ENCODE data around the gene OR10G8. TPM values are rescaled to one million over a fixed set of nuclear protein-coding genes. Genes with fewer than 3 reads are reported as not detected.

OR10G8 gene
- total and polyA plus RNA-seq, 12 donors = not detected

DNA sequence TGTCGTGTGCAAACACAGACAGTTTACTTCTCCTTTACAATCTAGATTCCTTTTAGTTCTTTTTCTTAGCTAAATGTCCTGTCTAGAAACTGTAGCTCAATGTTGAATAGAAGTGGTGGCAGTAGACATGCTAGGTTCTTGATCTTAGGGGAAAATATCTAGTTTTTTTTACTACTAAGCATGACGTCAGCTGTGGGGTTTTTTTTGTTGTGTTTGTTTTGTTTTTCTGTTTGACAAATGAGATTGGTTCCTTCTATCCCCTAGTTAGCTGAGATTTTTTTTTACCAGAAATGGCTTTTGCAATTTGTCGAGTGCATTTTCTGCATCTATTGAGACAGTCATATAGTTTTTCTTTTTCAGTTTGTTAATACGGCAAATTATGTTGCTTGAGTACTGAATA lies 16.8 kb downstream of the OR10G8 start:
- 80 to 83% methylated on average over 4 of the region's 4 CpGs for WGBS, 2 donors
- TF ChIP-seq, protein P1, sequence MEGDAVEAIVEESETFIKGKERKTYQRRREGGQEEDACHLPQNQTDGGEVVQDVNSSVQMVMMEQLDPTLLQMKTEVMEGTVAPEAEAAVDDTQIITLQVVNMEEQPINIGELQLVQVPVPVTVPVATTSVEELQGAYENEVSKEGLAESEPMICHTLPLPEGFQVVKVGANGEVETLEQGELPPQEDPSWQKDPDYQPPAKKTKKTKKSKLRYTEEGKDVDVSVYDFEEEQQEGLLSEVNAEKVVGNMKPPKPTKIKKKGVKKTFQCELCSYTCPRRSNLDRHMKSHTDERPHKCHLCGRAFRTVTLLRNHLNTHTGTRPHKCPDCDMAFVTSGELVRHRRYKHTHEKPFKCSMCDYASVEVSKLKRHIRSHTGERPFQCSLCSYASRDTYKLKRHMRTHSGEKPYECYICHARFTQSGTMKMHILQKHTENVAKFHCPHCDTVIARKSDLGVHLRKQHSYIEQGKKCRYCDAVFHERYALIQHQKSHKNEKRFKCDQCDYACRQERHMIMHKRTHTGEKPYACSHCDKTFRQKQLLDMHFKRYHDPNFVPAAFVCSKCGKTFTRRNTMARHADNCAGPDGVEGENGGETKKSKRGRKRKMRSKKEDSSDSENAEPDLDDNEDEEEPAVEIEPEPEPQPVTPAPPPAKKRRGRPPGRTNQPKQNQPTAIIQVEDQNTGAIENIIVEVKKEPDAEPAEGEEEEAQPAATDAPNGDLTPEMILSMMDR (IDR thresholded peaks at IDR 0.05) = no peak
- ATAC-seq = no peak

GRCh38 chr11:124050748-124051147 lies 24.1 kb downstream of the OR10G8 start:
- WGBS, 2 donors = 50 to 68% methylated on average over 1 of the region's 1 CpG

More for the DNA sequence above, 16.8 kb downstream of the OR10G8 start:
- no peak overlapping the region for H3K27ac ChIP-seq
- no peak for DNase-seq
- H3K4me3 ChIP-seq = no peak overlapping the region
- no peaks in the 10 kb centered on the region for H3K36me3 ChIP-seq
- H3K9me3 ChIP-seq = no peaks in the 10 kb centered on the region
- no peaks in the 10 kb centered on the region for H3K4me1 ChIP-seq
- intact Hi-C loops (cut with DNase I) = no loop called here
- H3K27me3 ChIP-seq = peaks cover 0 to 3% (median 0%) of the 10 kb centered on the region in 7 donors

GRCh38 chr11:124052966-124053365 lies 26.4 kb downstream of the OR10G8 start:
- Histone ChIP-seq H3K36me3 (no peaks in the 10 kb centered on the region), H3K27ac (no peak overlapping the region), H3K9me3 (no peaks in the 10 kb centered on the region), H3K4me3 (no peak overlapping the region), H3K27me3 (peaks cover 0 to 2% (median 0%) of the 10 kb centered on the region in 7 donors), H3K4me1 (no peaks in the 10 kb centered on the region)
- DNase-seq (no peak), ATAC-seq (no peak)
- 89 to 93% methylated on average over 3 of the region's 3 CpGs for WGBS, 2 donors
- intact Hi-C loops (cut with DNase I) = no loop called here
- TF ChIP-seq, protein P1 (IDR thresholded peaks at IDR 0.05) = no peak

More at GRCh38 chr11:124050748-124051147, 24.1 kb downstream of the OR10G8 start:
- Histone ChIP-seq H3K4me3 (no peak overlapping the region), H3K36me3 (no peaks in the 10 kb centered on the region), H3K9me3 (no peaks in the 10 kb centered on the region), H3K27ac (no peak overlapping the region), H3K27me3 (peaks cover 0 to 2% (median 0%) of the 10 kb centered on the region in 7 donors), H3K4me1 (no peaks in the 10 kb centered on the region)
- ATAC-seq = no peak
- TF ChIP-seq, protein P1 (IDR thresholded peaks at IDR 0.05) = no peak
- intact Hi-C loops (cut with DNase I) = no loop called here
- no peak for DNase-seq

DNA sequence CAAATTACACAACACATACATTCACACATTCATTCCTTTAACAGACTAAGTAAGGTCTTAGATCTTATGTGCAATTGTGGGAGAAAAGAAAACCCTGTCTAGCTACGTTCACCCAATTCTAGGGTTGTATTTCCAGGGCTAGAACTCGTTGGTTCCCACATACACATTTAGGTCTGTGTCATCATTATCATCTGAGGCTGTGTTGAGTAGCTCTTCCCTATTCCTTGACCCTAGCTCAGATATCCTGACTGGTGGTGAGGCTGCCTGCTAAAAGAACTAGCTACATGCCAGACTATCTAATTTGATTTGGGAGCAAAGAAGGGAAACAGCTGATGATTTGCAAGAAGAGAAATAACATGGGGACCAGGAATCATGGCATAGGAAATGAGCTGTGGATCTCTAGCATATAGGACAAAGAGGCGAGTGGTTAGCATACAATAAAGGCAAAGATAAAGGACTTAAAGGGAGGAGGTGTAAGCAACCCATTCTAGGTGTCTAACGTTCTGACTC lies 42.1 kb downstream of the OR10G8 start:
- 43 to 47% methylated on average over 4 of the region's 4 CpGs for WGBS, 2 donors
- Histone ChIP-seq H3K9me3 (peaks cover 0 to 1% (median 0%) of the 10 kb centered on the region in 11 donors), H3K4me3 (no peak overlapping the region), H3K4me1 (peaks cover 0 to 23% (median 0%) of the 10 kb centered on the region in 9 donors), H3K36me3 (no peaks in the 10 kb centered on the region), H3K27me3 (peaks cover 0 to 82% (median 45%) of the 10 kb centered on the region in 7 donors), H3K27ac (no peak overlapping the region)
- TF ChIP-seq, protein P1 (IDR thresholded peaks at IDR 0.05) = no peak
- intact Hi-C loops (cut with DNase I) = loop anchor here in 2 of 10 donors (10.0 kb wide), 2 partner anchors 116 to 516 kb away; partner anchors contain the start of gene OR10D3 (in 1 of the 2)
- DNase-seq = no peak
- no peak for ATAC-seq

Data from heart right ventricle (tissue), 16 donors.